Ramos (cell line): ENCODE results near the gene STARD7.
"Not testable (repeated sequence)": the region's sequence is repeated elsewhere in the genome, so short reads cannot be mapped to it uniquely, and the experiment has no call there.

Experiments used
- in situ Hi-C: fragments of 300-500 bp; cut with MboI; formaldehyde crosslinking; loops from one replicate; pipeline ENCODE4 v1.14.3; 2022; ENCODE audit warnings: low sequenced_read_pairs; ENCODE audit not compliant: unreplicated experiment

Gene STARD7

DNA sequence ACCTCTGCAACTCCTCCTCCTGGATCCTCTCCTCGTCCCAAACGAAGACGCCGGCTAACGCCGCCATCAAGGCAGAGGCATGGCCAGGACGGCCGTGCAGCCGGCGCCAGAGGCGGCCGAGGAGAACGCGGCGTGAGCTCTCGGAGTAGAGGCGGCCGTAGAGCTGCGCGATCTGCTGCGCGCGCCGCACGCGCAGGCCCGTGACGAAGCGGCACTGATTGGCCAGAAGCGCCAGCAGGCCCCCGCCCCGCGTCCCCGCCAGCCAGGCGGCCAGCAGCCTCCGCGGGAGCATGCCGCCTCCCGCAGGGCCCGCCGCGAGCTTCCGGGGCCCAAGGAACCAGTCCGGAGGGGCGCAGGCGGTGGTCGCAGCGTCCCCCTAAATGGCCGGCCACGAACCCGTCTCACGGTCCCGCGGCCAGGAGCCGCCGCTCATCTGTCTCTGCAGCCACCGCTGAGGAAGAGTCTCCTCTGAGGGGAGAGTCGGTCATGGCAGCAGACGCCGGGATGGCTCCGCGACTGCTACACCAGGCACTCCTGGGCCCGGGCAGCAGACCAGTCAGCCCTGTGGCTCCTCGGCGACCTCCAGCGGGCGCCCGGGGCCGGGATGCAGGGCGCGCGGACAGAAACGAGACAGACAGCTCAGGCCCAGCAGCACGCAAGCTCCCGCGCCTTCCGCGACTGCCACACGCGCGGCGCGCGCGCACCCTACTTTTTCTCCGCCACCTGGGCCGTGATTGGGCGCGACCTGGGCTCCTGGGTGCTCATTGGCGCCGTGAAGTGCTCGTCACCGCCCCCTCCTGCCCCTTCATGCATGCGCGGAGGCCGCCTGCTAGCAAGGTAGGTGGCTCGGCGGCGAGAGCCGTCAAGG lies at the start of gene STARD7:
STARD7 (minus strand) TSS at position 685 of the 868 bp plus-strand sequence; CDS start at position 292, 393 bp downstream.
- in situ Hi-C loops = no loop called here

DNA sequence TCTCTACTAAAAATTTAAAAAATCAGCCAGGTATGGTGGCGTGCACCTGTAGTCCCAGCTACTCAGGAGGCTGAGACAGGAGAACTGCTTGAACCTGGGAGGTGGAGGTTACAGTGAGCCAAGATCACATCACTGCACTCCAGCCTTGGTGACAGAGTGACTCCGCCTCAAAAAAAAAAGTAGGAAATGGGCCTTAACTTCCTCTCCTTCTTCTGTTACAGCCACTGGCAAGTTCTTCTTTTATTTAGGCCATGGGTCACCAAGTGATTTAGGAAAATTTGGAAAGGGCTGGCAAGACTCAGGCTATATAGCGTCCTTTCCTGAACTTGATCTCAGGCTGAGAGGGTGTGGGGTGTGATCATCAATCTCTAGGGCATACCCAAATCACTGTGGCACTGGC lies 49.1 kb upstream of the STARD7 start:
- in situ Hi-C loops = not testable (repeated sequence)

- in situ Hi-C loops = no loop called here
Observed at GRCh38 chr2:96256611-96257113, 48.0 kb upstream of the STARD7 start.

GRCh38 chr2:96254571-96254970 lies 45.9 kb upstream of the STARD7 start:
- in situ Hi-C loops = no loop called here

GRCh38 chr2:96253006-96253405 lies 44.4 kb upstream of the STARD7 start:
- in situ Hi-C loops = no loop called here

DNA sequence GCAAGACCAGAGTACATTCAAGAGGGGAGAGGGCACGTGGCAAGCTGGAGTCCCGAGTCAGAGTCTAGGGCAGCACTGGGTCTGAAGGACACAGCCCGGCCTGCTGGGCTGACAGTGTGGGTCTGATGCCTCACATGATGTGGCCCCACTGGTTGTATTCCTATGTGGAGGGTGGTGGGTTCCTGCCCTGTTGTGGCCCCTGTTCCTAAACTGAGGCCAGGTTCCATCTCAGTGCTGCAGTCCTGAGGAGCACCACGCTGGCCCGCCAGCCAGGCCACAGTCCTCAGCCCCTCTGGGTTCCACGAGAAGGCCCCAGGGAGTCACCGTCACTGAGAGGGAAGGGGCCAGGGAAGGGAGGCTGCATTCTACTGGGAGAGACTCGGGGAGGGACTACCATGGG lies 43.9 kb upstream of the STARD7 start:
- in situ Hi-C loops = no loop called here

GRCh38 chr2:96251721-96252292 lies 43.2 kb upstream of the STARD7 start:
- in situ Hi-C loops = no loop called here

DNA sequence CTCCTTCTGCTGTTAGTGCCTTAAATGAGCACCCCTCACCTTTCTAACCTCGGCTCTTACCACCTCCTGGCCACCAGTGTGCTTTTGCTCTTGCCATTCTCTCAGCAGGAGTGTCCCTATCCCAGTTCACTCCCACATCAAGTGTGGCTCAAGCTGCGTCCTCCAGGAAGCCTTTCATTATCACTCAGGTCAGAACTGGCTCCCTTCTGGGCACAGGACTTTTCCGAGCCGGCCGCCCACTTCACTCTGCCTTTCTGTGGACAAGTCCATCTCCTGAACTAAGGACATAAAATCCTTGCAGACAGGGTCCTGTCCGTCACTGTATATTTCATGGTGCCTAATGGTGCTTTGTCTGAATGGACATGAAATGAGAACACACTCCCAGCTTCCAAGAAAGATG lies 41.6 kb upstream of the STARD7 start:
- in situ Hi-C loops = no loop called here

GRCh38 chr2:96249654-96250053 lies 41.0 kb upstream of the STARD7 start:
- in situ Hi-C loops = no loop called here

- in situ Hi-C loops = no loop called here
Observed at GRCh38 chr2:96248624-96249023, 40.0 kb upstream of the STARD7 start.

- in situ Hi-C loops = no loop called here
Observed at GRCh38 chr2:96247896-96248295, 39.3 kb upstream of the STARD7 start.

GRCh38 chr2:96247009-96247408 lies 38.4 kb upstream of the STARD7 start:
- in situ Hi-C loops = no loop called here

GRCh38 chr2:96245609-96246390 lies 37.2 kb upstream of the STARD7 start:
- in situ Hi-C loops = no loop called here

DNA sequence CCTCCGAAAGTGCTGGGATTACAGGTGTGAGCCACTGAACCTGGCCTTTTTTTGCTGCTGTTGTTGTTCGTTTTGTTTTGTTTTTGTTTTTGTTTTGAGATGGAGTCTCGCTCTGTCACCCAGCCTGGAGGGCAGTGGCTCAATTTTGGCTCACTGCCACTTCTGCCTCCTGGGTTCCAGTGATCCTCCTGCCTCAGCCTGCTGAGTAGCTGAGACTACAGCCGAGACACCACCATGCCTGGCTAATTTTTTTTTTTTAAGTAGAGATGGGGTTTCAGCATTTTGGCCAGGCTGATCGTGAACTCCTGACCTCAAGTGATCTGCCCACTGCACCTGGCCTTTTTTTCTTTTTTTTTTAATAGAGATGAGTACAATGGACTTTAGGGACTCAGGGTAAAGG lies 35.2 kb upstream of the STARD7 start:
- in situ Hi-C loops = no loop called here

GRCh38 chr2:96241900-96242611 lies 33.4 kb upstream of the STARD7 start:
- in situ Hi-C loops = no loop called here

DNA sequence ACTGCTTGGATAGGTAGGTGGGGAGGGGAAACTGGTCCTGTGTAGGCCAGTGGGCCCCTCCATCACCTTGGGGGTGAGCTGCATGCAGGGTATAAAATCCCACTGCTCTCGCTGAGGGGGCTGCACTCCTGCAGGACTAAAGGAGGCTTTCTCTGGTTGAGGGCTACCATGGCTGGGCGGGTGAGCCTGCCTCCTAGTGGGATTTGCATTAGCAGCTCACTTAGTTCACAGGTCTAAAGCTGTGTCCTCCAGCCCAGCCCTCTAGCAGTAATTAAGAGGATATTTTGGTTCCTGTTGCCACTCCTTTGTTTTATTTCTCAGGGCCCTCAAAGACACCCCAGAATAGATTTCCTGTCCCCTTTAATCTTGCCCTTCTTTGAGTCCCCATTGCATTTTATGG lies 32.6 kb upstream of the STARD7 start:
- in situ Hi-C loops = no loop called here

- in situ Hi-C loops = no loop called here
Observed at GRCh38 chr2:96240341-96241038, 31.9 kb upstream of the STARD7 start.

GRCh38 chr2:96239745-96240264 lies 31.2 kb upstream of the STARD7 start:
- in situ Hi-C loops = no loop called here

DNA sequence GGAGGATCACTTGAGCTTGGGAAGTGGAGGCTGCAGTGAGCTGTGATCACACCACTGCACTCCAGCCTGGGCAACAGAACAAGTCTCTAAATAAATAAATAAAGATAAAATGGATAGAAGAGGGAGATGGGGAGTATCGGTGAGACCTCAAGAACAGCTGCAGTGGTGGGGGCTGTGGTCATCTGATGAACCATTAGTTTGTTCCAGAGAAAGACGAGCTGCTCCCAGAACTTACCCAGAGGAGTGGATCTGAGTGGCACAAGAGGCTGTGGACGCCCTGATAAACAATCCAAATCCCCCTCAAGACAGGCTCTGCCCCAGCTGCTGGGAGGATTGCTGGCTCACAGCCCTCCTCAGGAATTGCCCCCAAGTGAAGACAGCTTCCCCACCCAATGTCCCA lies 30.5 kb upstream of the STARD7 start:
- in situ Hi-C loops = no loop called here
